Embryonic facial prominence (tissue), 1 donor: ENCODE measurements around the gene ZNF385A.
A peak's percentile ranks its signal among the peaks of the same experiment; 100 is the strongest.

Source experiments
- DNase-seq: peaks from one replicate; pipeline ENCODE4 v3.0.0-alpha.2; 2016; ENCODE audit errors: extremely low spot score

ZNF385A gene, protein sequence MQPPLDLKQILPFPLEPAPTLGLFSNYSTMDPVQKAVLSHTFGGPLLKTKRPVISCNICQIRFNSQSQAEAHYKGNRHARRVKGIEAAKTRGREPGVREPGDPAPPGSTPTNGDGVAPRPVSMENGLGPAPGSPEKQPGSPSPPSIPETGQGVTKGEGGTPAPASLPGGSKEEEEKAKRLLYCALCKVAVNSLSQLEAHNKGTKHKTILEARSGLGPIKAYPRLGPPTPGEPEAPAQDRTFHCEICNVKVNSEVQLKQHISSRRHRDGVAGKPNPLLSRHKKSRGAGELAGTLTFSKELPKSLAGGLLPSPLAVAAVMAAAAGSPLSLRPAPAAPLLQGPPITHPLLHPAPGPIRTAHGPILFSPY

DNA sequence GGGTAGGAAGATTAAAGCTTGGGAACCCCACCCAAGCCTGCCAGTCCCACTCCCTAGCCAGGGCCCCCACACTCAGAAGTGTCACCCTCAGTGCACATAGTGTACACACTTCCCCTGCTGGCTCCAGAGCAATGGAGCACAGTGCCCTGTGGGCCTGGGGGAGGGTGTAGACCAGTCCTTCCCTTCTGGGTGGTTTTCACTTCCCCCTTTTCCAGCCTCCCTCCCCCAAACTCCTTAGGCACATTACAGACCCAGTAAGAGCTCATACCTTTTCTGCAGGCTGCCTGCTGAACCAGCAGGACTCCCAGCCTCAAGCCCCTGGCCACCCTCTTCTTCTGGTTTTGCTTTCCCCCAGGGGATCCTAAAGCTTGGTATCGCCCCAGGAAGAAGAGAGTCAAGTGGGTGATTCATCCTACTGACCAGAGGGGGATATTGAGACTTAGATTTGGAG, at the start of gene ZNF385A:
Gene ZNF385A (minus strand): TSS at position 143 of the 451 bp plus-strand sequence. CDS start 219 bp downstream, outside the sequence.
- no peak for DNase-seq

DNA sequence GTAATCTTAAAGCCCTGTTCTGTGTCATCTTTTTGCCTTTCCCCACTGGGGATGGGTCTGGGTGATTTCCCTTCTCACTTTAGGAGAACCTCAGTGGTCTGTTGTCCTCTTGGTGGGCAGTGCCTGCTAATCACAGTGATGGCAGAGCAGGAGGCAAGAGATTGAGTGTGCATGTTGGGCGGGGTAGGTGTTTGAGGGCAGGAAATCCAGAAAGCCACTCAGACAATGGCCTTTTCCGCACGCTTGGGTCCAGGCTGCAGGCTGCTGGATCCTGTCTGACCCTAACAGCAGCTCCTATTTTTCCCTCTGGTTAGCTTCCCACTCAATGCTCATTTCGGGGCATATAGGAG, 48.3 kb upstream of the ZNF385A start:
- no peak for DNase-seq

DNA sequence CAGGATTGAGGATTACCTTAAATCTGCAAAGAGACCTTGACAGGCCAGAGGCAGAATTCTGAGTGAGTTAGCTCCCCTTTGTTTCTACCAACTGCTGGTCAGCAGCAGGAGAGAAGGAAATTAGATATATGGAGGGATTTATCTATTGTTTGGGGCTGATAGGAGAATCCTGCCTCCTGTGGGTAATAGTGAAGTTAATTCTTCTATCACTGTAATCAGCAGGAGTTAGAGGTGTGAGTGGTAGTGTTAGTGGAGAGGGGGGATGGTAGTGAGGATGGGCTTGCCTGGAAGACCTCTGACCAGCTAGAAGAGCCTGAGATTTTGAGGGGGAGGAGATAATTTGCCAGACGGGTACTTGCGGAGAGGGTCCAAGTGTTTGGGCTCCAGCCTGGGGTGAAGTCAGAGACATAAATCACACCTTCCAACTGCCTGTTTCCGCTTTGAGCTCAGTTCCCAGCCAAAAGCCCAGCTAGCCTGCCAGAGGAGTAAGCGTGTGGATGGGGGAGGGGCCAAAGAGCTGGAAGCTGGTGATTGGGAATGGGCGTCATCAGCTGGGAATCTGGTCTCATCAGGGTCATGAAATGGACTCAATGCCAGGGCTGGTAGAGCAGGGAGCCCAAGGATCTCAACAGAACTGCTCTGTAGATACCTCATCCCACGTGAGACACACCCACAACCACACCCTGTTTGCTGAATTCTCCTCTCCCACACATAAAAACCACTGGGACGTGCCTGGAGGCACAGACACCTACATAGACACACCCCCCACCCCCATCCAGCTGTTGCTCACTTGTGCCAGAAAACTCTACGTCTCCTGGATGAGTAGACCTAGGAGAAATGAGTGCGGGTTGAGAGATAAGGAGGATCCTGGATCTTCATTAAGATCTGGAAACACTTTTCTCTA, 47.6 kb upstream of the ZNF385A start:
- DNase-seq = no peak

DNA sequence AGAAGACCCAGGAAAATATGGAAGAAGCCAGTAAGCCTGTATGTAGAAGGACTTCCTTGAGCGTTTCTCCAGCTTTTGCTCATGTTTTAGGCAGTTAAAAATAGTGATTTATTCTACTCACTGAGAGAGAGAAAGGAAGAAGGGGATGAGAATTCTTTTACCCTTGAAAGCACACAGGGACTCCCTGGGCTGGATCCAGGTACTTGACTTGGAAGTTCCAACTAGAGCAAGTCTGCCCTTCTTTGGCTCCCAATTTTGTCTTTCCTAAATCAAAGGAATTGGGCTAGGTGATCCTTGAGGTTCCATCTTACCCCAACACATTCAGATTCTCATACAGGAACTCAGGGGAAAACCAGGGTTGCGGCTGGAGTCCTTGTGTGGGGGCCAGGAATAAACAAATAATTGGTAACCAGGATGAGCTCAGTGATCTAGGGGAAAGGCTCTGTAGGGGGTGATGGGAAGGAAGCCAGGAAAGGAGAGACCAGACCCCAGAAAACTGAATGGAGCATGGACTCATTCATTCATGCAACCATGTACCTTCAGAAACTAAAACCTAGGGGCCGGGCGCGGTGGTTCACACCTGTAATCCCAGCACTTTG, 46.0 kb upstream of the ZNF385A start:
- no peak for DNase-seq

DNA sequence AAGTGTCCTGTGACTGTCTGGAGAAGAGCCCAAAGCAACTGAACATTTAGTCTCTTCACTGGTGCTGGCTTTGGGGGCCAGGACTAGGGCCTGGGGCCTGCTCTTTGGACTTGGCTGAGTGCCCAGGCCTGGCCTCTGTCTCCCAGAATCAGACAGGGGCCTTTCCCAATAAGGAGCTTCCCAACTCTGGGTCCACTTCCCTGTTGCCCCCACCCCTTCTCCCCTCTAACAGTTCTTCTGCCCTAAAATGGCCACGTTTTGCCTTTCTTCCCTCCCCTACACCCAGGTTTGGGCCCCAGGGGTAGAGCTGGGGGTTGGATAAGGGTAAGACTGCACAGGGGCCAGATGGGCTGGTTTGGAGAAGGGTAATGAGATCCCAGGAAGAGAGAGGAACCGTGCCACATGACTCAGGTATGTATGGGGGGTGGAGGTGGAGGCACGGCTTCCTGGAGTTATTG, 44.5 kb upstream of the ZNF385A start:
- no peak for DNase-seq

DNA sequence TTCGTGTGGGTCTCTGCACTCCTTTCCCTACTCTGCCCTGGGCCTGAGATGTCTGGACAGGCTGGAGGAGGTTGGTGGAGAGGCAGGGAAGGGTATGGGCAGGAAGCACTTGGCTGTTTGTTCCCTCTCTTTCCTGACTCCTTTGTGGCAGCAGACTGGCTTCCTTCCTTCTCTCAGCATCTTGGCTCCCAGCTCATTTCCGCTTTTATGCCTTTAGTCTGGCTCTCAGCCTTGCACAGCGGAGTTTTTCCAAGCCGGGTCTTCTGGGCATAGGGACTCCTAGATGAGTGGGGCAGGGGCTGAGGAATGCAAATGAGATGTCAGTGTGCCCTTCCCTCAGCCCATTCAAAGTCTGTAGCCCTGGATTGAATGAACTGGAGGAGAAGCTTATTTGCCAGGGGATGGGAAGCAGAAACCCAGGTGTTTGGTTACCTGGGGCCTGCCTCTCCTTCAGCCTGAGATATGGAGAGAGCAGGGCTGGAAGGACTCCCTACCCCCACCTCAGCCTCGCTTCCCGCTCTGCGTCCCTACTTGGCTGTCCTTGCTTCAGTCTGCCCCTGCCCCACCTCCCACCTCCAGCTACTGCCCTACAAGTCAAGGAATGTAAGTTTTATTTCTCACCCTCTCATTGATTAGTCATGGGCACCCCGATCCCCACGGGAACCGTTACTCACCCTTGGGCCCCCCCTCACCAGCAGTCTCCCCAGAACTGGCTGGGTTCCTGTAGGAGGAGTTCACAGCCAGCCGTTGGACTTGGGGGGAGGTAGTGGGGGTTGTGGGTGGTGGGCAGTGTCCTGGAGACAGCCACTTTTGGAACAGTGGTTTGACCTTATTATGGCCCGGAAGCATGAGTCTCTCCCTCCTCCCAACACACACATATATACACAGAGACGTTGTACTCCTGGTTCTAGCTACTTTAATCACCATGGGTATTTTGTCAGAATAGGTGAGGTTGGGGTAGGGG, 43.8 kb upstream of the ZNF385A start:
- no peak for DNase-seq

DNA sequence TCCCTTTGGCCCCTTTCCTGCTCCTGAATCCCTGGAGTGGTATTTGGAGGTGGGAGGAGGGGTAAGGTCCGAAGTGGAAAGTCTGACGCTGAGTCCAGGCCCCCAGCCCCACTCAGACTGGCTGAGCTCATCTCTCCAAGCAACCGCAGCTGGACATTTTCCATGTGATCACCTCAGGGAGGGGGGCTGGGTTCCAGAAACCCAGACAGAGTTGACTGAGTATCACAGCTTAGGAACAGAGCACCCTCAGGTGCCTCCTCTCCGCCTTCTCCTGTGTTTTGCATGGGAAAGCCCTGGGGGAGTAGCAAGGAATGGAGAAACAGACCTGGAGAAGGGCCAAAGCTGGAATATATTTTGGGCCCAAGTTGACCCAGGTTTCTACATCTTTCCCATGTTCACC, 42.6 kb upstream of the ZNF385A start:
- no peak for DNase-seq

DNA sequence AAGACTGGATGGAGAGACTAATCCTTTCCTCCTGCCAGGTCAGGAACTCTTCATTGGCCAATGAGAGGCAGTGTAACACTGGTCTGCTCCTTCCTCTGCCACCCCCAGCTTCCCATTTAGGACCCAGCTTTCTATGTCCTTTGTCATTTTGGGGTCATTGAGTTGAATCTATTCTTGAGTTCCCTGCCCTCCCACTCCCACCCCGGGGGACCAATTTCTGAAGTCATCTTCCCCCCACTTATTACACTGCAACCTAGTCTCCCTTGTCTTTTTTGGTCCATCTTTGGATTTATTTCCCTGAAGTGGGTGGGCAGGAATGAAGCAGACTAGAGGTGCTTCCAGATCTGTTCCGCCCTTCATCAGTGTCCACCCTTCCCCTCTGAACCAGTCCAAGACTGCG, 42.2 kb upstream of the ZNF385A start:
- DNase-seq = no peak

DNA sequence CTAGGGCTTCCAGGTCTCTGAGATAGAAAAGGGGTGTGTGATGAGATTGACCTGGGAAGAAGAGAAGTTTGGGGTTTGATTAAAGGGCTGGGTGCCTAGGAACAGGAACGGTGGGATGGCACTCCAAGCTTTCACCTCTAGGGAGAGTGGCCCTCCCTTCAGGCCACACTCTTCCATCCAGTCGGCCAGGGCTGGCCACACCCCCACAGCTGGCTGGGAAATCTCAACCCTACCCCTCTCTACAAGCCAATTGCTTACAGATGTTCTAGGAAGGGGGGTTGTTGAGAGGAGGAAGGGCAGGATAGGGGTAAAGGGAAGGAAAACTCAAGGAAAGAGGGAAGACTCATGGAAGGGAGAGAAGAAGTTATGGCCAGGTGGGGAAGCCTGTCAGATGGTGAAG, 41.2 kb upstream of the ZNF385A start:
- DNase-seq = no peak

DNA sequence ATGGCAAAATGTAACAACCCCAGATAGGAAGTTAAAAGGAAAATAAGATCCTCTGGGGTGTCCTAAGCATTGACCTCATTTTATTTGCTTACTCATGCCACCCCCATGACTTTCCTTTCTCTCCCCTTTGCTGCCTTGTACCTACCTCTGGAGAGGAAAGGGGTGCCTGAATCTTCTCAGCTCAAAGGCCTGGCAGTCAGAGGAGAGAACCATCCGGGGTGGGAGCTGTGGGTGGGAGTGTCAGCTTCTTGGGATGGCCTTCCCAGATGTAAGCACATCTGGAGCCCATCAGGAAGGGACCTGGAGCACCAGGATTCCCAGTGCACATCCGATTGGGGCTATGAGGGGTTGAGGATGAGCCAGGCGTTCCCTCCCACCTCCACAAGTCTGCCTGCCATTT, 39.7 kb upstream of the ZNF385A start:
- no peak for DNase-seq

DNA sequence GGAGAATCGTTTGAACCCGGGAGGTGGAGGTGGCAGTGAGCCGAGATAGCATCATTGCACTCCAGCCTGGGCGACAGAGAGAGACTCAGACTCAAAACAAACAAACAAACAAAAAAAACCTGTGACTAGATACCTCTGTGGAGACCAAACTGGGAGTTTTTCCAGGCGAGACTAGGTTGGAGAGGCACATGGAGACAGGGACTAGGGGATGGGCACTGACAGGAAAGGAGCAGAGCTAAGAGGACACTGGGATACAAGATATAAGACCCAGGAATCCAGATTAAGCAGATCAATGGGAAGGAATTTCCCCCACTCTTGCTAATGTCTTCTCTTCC, 39.2 kb upstream of the ZNF385A start:
- no peak for DNase-seq

DNA sequence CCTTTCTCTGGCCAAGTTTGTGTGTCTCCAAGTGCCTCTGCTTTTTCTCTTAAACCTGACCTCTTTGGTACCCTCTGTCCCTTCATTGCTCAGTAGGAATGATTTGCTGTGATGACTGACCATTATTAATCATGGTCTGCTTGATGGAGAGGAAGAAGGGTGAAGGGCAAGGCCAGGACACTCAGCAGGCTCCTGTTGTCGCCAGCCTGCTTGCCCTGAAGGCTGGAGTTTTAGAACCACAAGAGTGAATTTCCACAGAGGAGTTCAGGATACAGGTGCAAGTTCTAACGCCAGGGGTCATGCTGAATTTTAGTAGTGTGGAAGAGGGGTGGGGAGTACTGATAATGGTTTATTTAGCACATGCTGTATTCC, 37.3 kb upstream of the ZNF385A start:
- no peak for DNase-seq

DNA sequence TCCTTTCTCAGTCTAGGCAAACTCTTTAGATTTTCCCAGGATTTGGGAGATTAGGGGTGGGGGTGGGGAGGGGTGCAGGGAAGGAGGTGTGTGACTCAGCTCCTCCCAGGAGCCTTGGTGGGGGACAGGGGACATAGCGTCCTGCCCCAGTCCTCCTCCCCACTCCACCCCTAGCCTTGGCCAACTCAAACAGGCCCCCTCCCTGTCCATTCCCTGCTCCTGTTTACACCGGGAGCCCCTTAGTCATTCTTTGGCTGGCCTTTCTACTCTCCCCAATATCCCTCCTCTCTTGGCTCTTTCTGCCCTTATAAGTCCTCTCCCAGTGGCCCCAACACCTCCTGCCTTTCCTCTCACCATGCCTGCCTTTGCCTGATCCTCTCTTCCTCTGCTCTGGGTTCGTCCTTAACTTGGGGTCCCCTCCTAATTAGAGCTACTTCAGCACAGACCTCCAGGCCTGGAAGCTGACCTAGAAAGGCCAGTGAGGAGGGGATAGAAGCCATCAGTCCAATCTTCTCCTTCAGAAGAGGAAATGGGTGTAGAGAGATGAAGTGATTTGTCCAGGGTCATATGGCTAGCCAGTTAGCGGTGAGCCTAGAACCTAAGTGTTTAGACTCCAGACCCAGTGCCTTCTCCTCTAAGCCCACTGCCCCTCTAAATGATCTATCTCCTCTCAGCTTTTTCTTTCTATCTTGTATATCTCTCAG, 36.8 kb upstream of the ZNF385A start:
- no peak for DNase-seq

DNA sequence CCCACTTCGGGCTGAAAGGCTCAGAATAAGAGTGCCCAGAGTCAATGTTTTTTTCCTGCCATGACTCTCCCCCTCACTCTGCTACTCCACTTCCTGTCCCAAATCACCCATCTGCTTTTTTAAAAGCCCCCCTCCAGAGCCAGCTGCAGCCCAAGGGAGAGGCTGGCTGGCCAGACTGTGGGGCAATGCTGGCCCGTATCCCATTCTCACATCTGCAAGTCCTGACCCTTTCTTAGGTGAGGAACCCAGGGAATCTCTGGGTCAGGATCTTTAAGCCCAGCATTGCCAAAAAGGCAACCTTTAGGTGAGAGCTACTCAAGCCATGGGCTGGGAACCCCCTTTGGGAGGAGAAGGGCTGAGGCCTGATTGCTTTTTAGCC, 36.2 kb upstream of the ZNF385A start:
- DNase-seq = no peak

DNA sequence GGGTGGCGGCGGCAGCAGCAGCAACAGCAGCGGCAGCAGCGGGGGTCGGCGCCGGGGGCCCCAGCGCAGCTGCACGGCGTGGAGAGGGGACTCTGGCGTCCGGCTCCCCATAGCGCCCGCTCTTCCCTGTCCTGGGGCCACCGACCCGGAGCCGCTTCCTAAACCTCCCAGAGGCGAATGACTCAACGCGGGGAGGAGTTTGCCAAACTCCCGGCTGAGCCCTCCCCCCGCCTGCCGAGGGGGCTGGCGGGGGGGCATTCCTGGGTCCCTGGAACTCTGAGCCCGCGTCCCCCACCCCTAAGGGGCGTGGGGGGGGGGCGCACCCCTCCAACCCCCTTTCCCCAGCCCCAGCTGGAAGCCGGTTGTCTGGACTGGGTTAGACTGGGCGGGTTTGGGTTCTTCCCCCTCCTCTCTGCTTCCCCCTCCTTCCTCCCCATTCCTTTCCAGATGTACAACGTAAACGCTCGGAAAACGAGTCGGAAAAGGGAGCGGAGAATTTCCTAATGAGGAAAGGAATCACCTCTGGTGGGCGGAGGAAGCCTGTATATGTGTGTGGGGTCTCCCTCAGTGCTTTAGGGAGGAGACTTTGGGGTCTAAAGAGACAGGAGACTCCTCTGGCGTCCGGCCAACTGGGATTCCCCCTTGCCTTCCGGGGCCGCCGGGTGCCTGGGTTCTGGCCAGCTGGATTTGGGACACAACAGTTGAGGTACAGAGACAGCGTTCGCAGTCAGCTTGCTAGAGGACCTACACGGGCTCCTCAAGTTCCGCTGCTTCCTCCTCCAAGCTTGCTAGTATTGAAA, 34.8 kb upstream of the ZNF385A start, which contains the start of gene ITGA5:
Gene ITGA5 (minus strand): TSS at position 179 of the 800 bp plus-strand sequence. CDS start 68 bp downstream, at position 111.
- DNase-seq = peak; percentile 55

DNA sequence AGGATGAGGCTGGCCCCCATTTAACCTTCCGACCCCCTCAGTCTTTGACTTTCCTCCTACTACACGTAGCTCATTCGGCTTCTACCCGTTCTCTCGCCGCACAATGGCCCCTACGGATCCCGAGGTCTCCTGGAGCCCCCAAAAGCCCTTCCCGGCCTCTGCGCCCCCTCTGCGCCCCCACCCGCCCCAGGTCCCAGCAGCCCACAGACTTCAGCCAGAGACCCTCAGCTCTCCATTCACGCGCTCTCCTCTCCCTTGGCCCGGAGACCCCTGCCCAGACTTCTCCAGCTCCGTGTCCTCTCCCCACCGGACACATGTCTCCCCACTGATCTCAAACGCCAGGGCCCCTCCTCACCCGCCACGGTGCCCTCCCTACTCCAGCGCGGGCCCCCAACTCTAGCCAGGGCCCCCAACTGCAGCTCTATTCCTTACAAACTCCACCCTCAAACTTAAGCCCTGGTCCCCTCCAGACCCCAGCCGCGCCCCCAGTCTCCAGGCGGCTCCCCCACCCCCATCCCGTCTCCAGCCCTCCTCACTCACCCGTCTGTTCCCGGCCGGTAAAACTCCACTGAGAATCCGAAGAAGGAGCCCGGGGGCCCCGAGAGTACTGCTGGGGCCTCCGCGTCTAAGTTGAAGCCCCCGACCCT, 34.0 kb upstream of the ZNF385A start:
- no peak for DNase-seq

DNA sequence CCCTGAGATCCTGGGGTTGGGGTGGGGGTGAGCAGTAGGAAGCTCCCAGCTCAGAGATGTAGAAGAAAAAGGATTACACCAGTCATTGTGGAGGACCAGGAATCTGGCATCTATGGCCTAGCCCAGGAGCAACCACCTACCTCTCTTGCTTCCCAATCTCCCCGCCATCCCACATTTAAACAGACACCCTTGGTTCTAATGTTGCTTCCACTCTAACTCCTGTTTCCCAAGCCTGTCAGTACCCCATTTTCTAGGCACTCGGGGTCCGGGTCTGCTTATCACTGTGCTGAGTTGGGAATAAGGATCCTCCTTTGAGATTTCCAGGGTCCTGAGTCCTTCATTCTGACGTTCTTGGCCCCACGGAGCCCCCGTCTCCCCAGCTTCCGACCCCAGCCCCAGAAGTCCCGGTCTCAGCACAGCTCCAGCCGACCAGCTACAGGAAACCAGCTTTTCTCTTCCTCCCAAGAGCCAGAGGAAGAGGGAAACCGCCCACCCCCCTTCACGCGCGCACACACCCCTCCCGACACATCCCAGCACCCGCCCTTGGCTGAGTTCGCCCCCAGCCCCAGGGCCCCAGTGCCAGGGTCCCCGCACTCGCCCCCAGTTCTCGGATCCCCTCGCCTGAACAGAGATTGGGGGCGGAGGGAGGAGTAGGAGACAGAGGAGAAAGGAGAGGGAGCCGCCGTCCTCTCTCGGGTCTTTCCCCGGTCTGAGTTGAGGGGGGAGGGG, 33.3 kb upstream of the ZNF385A start:
- no peak for DNase-seq

DNA sequence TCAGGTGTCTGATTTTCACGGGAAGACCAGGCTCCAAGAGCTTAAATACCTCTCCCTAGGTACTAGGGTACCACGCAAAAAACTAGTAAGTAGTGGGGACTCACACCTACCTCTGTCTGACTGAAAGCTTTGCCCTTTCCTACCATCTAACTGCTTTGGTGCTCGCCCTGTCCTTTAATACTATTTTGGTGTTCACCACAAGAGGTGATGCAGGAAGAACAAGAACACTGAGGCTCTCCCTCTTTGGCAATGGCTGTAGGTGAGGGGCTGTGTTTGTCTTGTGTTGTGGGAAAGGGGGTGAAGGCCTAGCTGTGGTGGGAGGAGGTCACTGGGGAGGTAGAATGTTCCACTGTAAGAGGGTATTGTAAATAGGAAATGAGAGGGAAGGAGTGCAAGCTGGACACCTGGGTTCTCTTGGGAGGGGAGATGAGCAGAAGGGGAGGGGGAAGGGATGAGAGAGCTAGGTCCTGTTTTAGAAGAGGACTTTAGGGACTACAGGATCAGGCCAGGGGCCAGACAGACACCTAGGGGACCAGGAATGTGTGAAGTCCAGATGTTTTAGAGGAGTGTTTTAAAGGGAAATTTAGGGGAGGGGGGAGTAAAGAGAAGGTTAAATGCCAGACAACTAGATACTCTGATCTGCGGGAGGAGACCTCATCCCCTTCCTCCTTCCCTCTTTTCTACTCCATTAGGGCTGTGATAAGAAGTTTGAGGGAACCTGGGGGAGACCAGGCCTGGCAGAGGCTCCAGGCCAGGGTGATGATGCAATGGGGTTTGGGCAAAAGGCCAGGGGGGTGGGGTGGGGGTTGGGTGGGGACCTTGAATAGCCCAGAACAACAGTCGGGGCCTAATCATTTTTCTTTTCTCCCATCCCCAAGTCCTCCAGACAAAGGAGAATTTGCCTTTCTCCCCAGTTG, 32.4 kb upstream of the ZNF385A start:
- DNase-seq = no peak
